ENCODE data around the gene GJB2. TPM values are rescaled to one million over a fixed set of nuclear protein-coding genes. Genes with fewer than 3 reads are reported as not detected.

GJB2 gene
- total RNA-seq, 4 donors from 2014 or later = 0.46 to 3.1 (median 1.4) TPM

DNA sequence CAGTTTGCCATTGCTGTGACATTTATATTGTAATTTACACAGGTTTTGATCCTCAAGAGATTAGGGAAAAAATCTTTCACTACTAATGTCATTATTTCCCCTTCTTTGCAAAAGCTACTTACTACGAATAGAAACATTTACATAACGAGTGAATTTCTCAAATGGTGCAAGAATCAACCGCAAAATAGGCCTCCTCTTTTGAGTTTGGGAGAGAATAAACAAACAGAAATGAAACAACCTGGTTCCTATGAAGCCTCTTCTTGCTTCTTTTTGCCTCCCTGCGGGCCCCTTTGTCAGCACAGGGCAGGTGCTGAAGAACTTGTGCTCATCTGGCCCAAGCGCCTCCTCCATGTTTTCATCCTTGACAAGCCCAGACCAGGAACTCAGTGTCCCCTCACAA lies 21.8 kb downstream of the GJB2 start:
- WGBS, 2 donors = 92 to 96% methylated on average over 5 of the region's 5 CpGs

DNA sequence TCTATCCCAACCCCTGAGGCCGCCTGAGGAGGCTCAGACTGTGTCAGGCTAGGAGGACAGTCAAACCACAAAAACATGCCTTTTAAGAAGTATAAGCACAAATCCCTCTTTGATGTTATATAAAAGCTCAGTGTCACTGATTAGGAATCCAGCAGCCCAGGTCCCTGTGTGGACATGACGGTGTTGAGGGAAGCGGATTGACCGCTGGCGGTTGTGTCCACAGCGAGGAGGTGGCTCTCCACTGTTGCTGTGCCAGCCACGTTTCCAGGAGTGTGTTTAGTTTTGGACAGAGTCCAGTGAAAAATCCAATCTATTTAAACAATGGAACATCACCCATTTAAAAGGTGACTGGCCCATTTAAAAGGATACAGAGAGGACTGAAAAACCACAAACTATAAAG lies 24.3 kb downstream of the GJB2 start:
- Histone ChIP-seq H3K9me3 (no peaks in the 10 kb centered on the region), H3K4me1 (no peaks in the 10 kb centered on the region), H3K27me3 (no peaks in the 10 kb centered on the region), H3K27ac (no peak overlapping the region), H3K4me3 (replicated peaks in 1 of 3) (no peak overlapping the region), H3K36me3 (no peaks in the 10 kb centered on the region)
- intact Hi-C loops (cut with DNase I) = loop anchor here (10.0 kb wide), 1 partner anchor 234 kb away; no protein-coding TSS in a partner anchor
- DNase-seq = no peak
- TF ChIP-seq POLR2A (IDR thresholded peaks at IDR 0.05) = no peak
- TF ChIP-seq, protein P1, sequence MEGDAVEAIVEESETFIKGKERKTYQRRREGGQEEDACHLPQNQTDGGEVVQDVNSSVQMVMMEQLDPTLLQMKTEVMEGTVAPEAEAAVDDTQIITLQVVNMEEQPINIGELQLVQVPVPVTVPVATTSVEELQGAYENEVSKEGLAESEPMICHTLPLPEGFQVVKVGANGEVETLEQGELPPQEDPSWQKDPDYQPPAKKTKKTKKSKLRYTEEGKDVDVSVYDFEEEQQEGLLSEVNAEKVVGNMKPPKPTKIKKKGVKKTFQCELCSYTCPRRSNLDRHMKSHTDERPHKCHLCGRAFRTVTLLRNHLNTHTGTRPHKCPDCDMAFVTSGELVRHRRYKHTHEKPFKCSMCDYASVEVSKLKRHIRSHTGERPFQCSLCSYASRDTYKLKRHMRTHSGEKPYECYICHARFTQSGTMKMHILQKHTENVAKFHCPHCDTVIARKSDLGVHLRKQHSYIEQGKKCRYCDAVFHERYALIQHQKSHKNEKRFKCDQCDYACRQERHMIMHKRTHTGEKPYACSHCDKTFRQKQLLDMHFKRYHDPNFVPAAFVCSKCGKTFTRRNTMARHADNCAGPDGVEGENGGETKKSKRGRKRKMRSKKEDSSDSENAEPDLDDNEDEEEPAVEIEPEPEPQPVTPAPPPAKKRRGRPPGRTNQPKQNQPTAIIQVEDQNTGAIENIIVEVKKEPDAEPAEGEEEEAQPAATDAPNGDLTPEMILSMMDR (IDR thresholded peaks at IDR 0.05) = no peak
- WGBS, 2 donors = 82 to 86% methylated on average over 7 of the region's 7 CpGs

More for the DNA sequence above, 21.8 kb downstream of the GJB2 start:
- intact Hi-C loops (cut with DNase I) = no loop called here
- TF ChIP-seq, protein P1 (IDR thresholded peaks at IDR 0.05) = no peak
- no peak for TF ChIP-seq POLR2A (IDR thresholded peaks at IDR 0.05)
- H3K27ac ChIP-seq = no peak overlapping the region
- H3K36me3 ChIP-seq = no peaks in the 10 kb centered on the region
- no peak overlapping the region for H3K4me3 ChIP-seq (replicated peaks in 1 of 3)
- no peaks in the 10 kb centered on the region for H3K9me3 ChIP-seq
- DNase-seq = no peak
- H3K4me1 ChIP-seq = no peaks in the 10 kb centered on the region
- H3K27me3 ChIP-seq = no peaks in the 10 kb centered on the region

DNA sequence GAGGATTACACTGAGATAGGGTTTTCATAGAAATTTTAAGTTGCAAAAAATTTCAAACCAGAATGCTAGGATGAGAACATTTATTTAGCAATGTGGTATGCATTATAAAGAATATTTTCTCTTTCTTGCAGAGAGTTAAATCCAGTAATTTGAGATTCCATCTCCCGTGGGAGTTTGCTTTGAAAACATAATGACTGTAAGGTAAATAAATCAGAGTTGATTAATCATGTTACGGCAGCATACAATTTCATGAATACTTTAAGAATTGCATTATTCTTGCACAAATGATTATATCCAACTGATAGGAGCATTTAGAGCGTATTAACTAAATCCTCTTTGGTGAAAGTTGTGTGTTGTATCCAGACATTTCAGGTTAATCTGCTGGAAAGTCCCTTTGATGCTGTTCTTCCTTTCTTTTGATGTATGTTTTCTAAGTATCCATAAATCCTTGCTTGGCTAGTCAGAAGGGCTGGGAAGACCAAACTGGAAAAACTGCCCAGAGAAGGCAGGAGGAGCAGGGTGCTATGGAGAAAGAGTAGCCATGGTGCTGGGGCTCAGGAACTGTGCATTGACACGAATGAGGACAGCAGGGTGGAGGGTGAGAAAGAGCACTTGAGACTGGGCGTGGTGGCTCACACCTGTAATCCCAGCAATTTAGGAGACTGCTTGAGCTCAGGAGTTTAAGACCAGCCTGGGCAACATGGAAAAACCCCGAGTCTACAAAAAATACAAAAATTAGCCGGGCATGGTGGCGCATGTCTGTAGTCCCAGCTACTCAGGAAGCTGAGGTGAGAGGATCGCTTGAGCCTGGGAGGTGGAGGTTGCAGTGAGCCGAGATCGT lies 27.1 kb downstream of the GJB2 start:
- H3K36me3 ChIP-seq = no peaks in the 10 kb centered on the region
- peaks cover 14% of the 10 kb centered on the region for H3K27me3 ChIP-seq

DNA sequence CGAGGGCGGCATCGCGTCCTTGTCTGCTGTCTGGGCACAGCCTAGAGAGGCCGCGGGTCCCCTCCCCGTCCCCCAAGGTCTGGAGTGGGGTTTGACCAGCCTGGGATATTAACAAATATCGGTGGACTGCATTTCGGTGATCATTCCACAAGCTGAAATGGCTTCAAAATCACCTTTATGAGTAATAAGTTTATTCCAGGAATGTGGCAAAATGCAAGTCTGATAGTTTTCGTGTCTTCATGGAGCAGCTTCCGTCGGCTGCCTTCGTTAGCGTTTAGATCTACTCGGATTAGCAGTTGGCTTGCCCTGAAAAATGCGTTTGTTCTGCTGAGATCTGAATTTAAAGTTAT lies 30.8 kb downstream of the GJB2 start:
- H3K4me1 ChIP-seq = peaks cover 6 to 20% of the 10 kb centered on the region in 2 donors
- DNase-seq = no peak
- no peaks in the 10 kb centered on the region for H3K36me3 ChIP-seq
- WGBS, 2 donors = 67 to 79% methylated on average over 7 to 13 of the region's 16 CpGs
- no peak overlapping the region for H3K4me3 ChIP-seq (replicated peaks in 1 of 3)
- H3K27ac ChIP-seq = no peak overlapping the region
- intact Hi-C loops (cut with DNase I) = loop anchor here (10.0 kb wide), 1 partner anchor 227 kb away; no protein-coding TSS in a partner anchor
- TF ChIP-seq, protein P1 (IDR thresholded peaks at IDR 0.05) = no peak
- no peak for TF ChIP-seq POLR2A (IDR thresholded peaks at IDR 0.05)
- H3K27me3 ChIP-seq = peaks cover 43% of the 10 kb centered on the region
- H3K9me3 ChIP-seq = no peaks in the 10 kb centered on the region

More for the DNA sequence above, 27.1 kb downstream of the GJB2 start:
- intact Hi-C loops (cut with DNase I) = loop anchor here (10.0 kb wide), 1 partner anchor 231 kb away; no protein-coding TSS in a partner anchor
- 68 to 73% methylated on average over 11 of the region's 11 CpGs for WGBS, 2 donors
- no peak overlapping the region for H3K4me3 ChIP-seq (replicated peaks in 1 of 3)
- no peak overlapping the region for H3K27ac ChIP-seq
- DNase-seq = no peak
- peaks cover 0 to 12% of the 10 kb centered on the region in 2 donors for H3K4me1 ChIP-seq
- TF ChIP-seq POLR2A (IDR thresholded peaks at IDR 0.05) = no peak
- TF ChIP-seq, protein P1 (IDR thresholded peaks at IDR 0.05) = no peak
- no peaks in the 10 kb centered on the region for H3K9me3 ChIP-seq
